Raji (cell line): Measurements from ENCODE around the gene HIPK2.

Source experiments
- POLR2A ChIP-seq: IDR thresholded peaks from 2 replicates; pipeline ENCODE4 v1.6.1; 2011; ENCODE audit warnings: low read depth, low read length, control low read depth; ENCODE audit not compliant: insufficient read depth

Gene HIPK2

DNA sequence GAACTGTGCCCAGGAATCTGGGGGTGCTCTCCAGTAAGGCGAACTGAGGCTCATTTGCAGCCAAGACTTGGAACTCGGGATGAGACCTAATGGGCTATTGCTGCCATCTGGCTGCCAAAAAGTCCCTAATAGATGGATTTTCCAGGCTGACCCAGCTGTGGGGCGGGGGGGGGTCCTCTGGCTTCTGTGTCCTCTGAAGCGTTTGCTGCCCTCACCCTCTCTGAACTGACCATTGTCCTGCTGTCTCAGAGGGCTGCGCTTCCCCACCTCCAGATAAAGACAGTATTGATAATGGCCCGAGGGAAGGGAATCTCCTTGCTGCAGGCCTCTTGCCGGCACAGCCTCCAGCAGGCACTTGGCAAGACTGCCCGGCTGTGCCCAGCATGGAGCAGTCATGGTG lies 207.7 kb downstream of the HIPK2 start:
- TF ChIP-seq POLR2A: no peak

- TF ChIP-seq POLR2A: no peak
Observed at GRCh38 chr7:139568813-139569490, 208.8 kb downstream of the HIPK2 start.

DNA sequence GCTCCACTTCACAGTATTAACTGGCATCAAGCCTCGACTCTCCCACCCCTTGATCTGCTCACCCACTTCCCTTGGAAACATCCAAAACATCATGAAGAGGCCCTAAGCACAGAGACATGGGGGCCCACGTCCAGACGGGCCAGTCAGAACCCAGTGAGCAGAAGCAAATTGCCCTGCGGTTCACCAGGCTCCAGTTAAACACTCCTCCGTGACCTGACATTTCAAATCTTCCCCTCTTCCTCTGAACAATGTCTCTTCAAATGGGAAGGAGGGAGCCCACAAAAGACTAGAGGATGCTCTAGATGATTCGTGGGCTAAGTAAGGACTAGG lies 209.5 kb downstream of the HIPK2 start:
- no peak for TF ChIP-seq POLR2A

GRCh38 chr7:139567647-139568345 lies 210.0 kb downstream of the HIPK2 start:
- TF ChIP-seq POLR2A: no peak

DNA sequence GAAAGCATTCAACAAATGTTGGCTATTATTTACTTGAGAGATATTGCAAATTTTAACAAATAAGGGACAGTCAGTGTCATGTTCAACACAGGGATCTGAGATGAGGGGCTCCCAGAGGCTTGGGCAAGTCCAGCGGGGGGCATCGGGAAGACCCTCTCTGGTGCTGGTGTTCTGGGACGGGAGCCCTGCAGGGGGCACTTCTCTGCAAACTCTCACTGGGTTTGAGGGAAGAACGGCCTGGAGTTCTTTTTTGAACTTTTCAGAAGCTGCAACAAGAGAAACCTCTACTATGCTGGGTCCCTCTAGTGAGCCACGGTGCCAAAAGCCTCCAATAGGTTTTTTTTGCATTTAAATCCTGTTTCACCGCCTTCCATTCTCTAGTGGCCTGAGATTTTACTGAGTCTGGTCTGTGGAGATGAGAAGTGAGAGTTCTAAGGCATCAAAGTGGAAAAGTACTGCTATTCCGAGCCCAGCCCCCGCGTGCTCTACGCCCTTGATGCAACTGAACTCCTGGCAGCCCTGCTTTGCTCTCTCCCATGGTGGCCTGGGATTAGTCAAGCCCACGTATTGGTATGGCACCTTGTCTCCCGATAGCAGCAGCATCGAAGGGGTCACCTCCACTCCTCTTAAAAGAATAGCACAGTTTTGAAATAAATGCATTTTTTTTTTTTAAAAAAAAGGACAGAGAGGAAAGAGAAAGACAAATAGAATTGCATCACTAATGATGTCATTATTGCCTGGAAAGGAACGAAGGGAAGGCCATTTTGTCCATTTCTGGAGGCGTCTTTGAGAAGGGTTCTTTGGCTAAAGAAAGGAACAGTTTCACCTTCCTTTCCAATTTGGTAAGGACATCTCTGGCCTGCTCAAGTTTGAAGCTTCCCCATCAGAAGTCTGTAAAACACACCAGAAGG lies 210.8 kb downstream of the HIPK2 start:
- TF ChIP-seq POLR2A: no peak

DNA sequence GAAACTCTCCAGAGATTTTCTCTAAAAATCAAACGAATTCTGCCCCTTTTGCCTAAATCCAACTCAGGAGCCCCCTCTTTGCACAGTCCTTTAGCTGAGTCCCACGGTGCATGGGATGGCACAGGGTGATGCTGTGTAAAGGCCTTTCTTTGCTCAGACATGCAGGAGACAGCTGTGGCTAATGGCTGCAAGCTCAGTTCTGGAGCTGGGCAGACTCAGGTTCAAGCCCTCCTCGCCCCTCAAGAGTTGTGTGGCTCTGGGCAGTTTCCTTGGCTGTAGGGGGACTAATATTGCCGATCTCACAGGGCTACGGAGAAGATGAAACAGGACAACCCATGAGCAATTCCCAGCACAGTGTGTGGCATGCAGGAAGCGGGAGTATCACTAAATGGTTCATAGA lies 211.7 kb downstream of the HIPK2 start:
- no peak for TF ChIP-seq POLR2A

- TF ChIP-seq POLR2A: no peak
Observed at GRCh38 chr7:139563856-139564255, 213.9 kb downstream of the HIPK2 start.

- no peak for TF ChIP-seq POLR2A
Observed at GRCh38 chr7:139562961-139563565, 214.7 kb downstream of the HIPK2 start.

- no peak for TF ChIP-seq POLR2A
Observed at GRCh38 chr7:139562491-139562890, 215.3 kb downstream of the HIPK2 start.

DNA sequence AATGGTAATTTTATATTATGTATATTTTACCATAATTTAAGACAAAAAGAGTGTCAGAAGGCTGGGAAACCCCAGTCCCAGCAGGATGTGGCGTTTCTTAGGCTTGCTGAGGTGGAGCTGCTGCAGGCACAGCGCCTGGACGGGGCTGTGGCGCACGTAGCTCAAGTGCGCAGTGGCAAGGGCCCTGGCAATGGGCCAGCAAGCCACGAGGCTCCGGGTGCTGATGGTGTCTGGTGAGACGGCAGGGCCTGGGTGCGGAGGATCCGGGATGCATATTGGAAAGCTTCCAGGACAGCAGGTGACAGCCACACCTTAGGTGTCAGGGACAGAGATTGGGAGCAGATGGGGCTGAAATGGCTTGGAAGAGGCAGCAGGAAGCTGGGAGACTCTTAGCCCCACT lies 217.1 kb downstream of the HIPK2 start:
- no peak for TF ChIP-seq POLR2A

DNA sequence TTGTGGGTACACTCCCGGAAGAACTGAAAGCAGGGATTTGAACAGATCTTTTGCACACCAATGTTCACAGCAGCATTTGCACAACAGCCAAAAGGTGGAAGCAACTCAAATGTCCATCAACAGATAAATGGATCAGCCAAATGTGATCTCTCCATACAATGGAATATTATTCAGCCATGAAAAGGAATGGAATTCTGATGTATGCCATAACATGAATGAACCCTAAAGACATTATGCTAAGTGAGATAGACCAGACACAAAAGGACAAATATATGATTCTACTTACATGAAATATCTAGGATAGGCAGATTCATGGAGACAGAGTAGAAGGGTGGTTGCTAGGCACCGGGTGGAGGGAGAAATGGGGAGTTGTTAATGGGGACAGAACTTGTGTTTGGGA lies 217.6 kb downstream of the HIPK2 start:
- TF ChIP-seq POLR2A: no peak

- TF ChIP-seq POLR2A: no peak
Observed at GRCh38 chr7:139559364-139560105, 218.3 kb downstream of the HIPK2 start.

- no peak for TF ChIP-seq POLR2A
Observed at GRCh38 chr7:139557857-139558581, 219.8 kb downstream of the HIPK2 start.
